Right atrium auricular region (tissue), 2 donors: ENCODE measurements around the gene GPR143. TPM values are rescaled to one million over a fixed set of nuclear protein-coding genes. Genes with fewer than 3 reads are reported as not detected.

ENCODE experiments used
- DNase-seq: peaks from one replicate; pipeline ENCODE4 v3.0.0-alpha.2; 2019; ENCODE audit warnings: low spot score
- H3K27ac ChIP-seq, 2 donors: fragments of 200-600 bp; sonication (generic); 1 replicate in 1 of 2; 2 replicates in 1 of 2; pipeline ENCODE4 v1.5.1; 2016 to 2019
- H3K27me3 ChIP-seq, 2 donors: fragments of 200-600 bp; sonication (generic); one replicate each; pipeline versions ENCODE4 v1.5.1 to v1.6.0; 2017 to 2019
- H3K36me3 ChIP-seq: fragments of 200-600 bp; sonication (generic); one replicate; pipeline ENCODE4 v1.5.1; 2016
- H3K4me1 ChIP-seq, 2 donors: fragments of 200-600 bp; sonication (generic); one replicate each; pipeline versions ENCODE4 v1.5.1 to v1.6.0; 2017 to 2019
- H3K4me3 ChIP-seq, 2 donors: fragments of 200-600 bp; sonication (generic); 1 replicate in 1 of 2; 2 replicates in 1 of 2; pipeline ENCODE4 v1.5.1; 2017 to 2019; ENCODE audit warnings: mild to moderate bottlenecking in 1 of 2, moderate library complexity in 1 of 2
- H3K9me3 ChIP-seq, 2 donors: fragments of 200-600 bp; sonication (generic); one replicate each; pipeline ENCODE4 v1.5.1; 2019
- total RNA-seq, 2 donors: library from RNA; depleted of rRNA; stranded (reverse); fragments of >200 nt; gene quantifications; one replicate each; pipeline ENCODE4 v1.1.0, GENCODE V29; 2016
- TF ChIP-seq, protein P1 (sequence below), 2 donors: fragments of 200-600 bp; sonication (generic); IDR thresholded peaks; one replicate each; pipeline ENCODE4 v1.5.1; 2019; ENCODE audit warnings: antibody characterized with exemption in 2 of 2

The GPR143 gene
- total RNA-seq, 2 donors from 2014 or later: 0.31 to 1.1 TPM

DNA sequence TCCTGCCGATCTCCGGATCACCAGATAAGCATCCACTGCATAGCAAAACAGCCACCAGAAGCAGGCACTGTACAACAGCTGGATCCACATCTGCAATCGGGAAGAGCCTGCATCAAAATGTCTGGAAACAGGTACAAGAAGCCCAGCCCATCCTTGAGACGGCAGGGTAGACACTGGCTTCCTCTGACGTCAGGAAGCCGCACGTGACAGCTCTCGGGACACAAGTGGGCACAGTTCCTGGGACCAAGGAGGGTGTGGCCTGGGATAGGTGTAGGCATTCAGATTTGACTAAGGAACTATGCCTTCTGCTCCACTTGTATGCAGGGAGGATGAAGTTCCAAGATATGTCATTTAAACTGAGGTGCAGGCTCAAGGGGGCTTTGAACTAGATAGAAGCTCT, 6.3 kb downstream of the GPR143 start:
- no peak overlapping the region for H3K27ac ChIP-seq
- H3K4me3 ChIP-seq: no peak overlapping the region
- H3K4me1 ChIP-seq: no peaks in the 10 kb centered on the region
- no peak for DNase-seq
- H3K27me3 ChIP-seq: no peaks in the 10 kb centered on the region
- H3K36me3 ChIP-seq: no peaks in the 10 kb centered on the region
- TF ChIP-seq, protein P1, sequence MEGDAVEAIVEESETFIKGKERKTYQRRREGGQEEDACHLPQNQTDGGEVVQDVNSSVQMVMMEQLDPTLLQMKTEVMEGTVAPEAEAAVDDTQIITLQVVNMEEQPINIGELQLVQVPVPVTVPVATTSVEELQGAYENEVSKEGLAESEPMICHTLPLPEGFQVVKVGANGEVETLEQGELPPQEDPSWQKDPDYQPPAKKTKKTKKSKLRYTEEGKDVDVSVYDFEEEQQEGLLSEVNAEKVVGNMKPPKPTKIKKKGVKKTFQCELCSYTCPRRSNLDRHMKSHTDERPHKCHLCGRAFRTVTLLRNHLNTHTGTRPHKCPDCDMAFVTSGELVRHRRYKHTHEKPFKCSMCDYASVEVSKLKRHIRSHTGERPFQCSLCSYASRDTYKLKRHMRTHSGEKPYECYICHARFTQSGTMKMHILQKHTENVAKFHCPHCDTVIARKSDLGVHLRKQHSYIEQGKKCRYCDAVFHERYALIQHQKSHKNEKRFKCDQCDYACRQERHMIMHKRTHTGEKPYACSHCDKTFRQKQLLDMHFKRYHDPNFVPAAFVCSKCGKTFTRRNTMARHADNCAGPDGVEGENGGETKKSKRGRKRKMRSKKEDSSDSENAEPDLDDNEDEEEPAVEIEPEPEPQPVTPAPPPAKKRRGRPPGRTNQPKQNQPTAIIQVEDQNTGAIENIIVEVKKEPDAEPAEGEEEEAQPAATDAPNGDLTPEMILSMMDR (IDR thresholded peaks at IDR 0.05): no peak
- H3K9me3 ChIP-seq: peaks cover 0 to 18% of the 10 kb centered on the region in 2 donors

DNA sequence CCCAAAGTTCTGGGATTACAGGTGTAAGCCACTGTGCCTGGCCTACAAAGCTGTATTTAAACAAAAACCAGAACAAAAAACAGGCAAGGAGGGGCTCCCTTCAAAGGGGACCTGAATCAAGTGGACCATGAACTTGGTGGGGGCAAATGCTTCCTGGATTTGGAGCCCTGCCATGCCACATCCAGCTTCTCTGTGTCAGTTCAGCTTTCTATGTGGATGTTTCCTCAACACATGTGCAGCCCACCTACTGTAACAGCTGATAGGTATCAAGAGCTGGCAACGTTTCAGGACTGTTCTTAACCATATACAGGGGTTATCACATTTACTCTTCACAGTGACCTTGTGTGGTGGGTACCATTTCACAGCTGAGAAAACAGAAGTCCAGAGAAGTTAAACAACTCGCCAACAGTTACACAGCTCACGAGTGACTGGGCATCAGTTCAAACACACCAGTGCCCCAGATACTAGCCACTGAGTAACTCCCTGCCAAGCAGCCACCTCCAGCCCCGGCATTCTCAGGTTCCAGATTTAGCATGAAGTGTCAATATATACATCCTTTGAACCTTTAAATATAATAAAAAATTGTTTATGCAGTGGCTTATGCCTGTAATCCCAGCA, 7.5 kb downstream of the GPR143 start:
- H3K27ac ChIP-seq: no peak overlapping the region
- no peaks in the 10 kb centered on the region for H3K27me3 ChIP-seq
- no peak overlapping the region for H3K4me3 ChIP-seq
- no peak for DNase-seq
- TF ChIP-seq, protein P1 (IDR thresholded peaks at IDR 0.05): no peak
- peaks cover 0 to 18% of the 10 kb centered on the region in 2 donors for H3K9me3 ChIP-seq
- no peaks in the 10 kb centered on the region for H3K36me3 ChIP-seq
- no peaks in the 10 kb centered on the region for H3K4me1 ChIP-seq

DNA sequence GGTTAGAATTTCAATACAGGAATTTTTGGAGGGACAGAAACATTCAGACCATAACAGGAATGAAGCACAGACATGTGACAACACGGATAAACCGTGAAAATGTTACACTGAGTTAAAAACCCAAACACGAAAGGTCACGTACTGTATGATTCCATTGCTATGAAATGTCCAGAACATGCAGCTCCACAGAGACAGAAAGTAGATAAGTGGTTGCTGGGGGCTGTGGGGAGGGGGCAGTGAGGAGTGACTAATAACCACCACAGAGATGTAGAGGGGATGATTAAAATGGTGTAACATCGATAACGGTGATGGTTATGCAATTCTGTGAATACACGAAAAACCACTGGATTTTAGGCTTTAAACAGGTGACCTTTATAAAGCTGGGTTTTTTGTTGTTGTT, 8.3 kb downstream of the GPR143 start:
- Histone ChIP-seq H3K9me3 (peaks cover 0 to 18% of the 10 kb centered on the region in 2 donors), H3K4me1 (no peaks in the 10 kb centered on the region), H3K36me3 (no peaks in the 10 kb centered on the region), H3K27me3 (no peaks in the 10 kb centered on the region), H3K27ac (no peak overlapping the region), H3K4me3 (no peak overlapping the region)
- TF ChIP-seq, protein P1 (IDR thresholded peaks at IDR 0.05): no peak
- no peak for DNase-seq

DNA sequence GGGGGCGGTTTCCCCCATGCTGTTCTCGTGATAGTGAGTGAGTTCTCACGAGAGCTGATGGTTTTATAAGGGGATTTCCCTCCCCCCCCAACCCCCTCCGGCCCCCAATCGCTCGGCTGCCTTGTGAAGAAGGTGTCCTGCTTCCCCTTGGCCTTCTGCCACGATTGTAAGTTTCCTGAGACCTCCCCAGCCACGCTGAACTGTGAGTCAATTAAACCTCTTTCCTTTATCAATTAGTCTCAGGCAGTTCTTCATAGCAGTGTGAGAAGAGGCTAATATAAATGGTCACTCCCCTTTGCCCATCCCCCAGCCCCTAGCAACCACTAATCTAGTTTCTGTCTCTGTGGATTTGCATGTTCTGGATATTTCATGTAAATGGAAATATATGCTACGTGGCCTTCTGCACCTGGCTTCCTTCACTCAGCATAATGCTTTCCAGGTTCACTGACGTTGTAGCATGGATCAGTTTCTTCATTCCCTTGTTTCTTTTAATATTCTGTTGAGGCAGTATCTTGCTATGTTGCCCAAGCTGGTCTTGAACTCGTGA, 16.4 kb downstream of the GPR143 start:
- Histone ChIP-seq H3K27me3 (no peaks in the 10 kb centered on the region), H3K9me3 (no peaks in the 10 kb centered on the region), H3K36me3 (no peaks in the 10 kb centered on the region), H3K27ac (no peak overlapping the region), H3K4me1 (no peaks in the 10 kb centered on the region), H3K4me3 (no peak overlapping the region)
- no peak for DNase-seq
- TF ChIP-seq, protein P1 (IDR thresholded peaks at IDR 0.05): no peak

DNA sequence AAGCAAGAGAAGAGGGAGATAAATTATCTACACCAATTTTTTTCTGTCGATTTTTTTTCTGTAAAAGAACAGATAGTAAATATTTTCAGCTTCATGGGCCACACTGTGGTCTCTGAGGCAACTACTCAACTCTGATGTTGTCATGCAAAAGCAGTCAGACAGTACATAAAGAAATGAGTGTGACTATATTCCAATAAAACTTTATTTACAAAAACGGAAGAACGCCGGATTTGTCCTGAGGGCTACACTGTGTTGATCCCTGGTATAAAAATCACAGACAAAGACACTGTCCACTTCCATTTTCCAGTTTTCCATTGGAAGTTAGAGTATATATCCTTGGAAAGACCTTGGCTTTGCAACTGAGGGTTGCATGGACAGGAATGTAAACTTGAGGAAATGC, 18.0 kb downstream of the GPR143 start:
- Histone ChIP-seq H3K9me3 (no peaks in the 10 kb centered on the region), H3K4me1 (no peaks in the 10 kb centered on the region), H3K4me3 (no peak overlapping the region), H3K27me3 (no peaks in the 10 kb centered on the region), H3K27ac (no peak overlapping the region), H3K36me3 (no peaks in the 10 kb centered on the region)
- DNase-seq: no peak
- TF ChIP-seq, protein P1 (IDR thresholded peaks at IDR 0.05): no peak
